Central memory CD8-positive, alpha-beta T cell (primary cell): ENCODE measurements around the gene KMT5B.

Source experiments
- ATAC-seq: fragments of 150-1000 bp; cut with Tn5 transposase; replicated peaks from 2 replicates; pipeline ENCODE4 v1.10.0; 2022; ENCODE audit warnings: mild to moderate bottlenecking, moderate FRiP score, moderate number of reproducible peaks; ENCODE audit not compliant: poor library complexity, severe bottlenecking; ENCODE audit errors: extremely low read depth
- DNase-seq, 2 donors: peaks; one replicate each; pipeline ENCODE4 v3.0.0; 2021; ENCODE audit warnings: low spot score in 2 of 2
- H3K27ac Mint-ChIP-seq: one replicate; pipeline ENCODE4 v1.8.0; 2022; ENCODE audit warnings: low read depth, mild to moderate bottlenecking, moderate library complexity, mixed read lengths
- H3K27me3 Mint-ChIP-seq: one replicate; pipeline ENCODE4 v1.8.0; 2022; ENCODE audit warnings: mixed read lengths
- H3K36me3 Mint-ChIP-seq: one replicate; pipeline ENCODE4 v1.8.0; 2022; ENCODE audit warnings: mild to moderate bottlenecking, moderate library complexity, mixed read lengths; ENCODE audit not compliant: insufficient read depth
- H3K4me1 Mint-ChIP-seq: one replicate; pipeline ENCODE4 v1.8.0; 2022; ENCODE audit warnings: mixed read lengths
- H3K4me3 Mint-ChIP-seq: one replicate; pipeline ENCODE4 v1.8.0; 2022; ENCODE audit warnings: mild to moderate bottlenecking, moderate library complexity, mixed read lengths
- H3K9me3 Mint-ChIP-seq: one replicate; pipeline ENCODE4 v1.8.0; 2022; ENCODE audit warnings: mixed read lengths

The KMT5B gene

GRCh38 chr11:68146010-68146540, 67.0 kb downstream of the KMT5B start:
- ATAC-seq (no peak), DNase-seq (no peak)
- Mint-ChIP-seq H3K4me3 (no peak overlapping the region), H3K4me1 (no peaks in the 10 kb centered on the region), H3K27ac (no peak overlapping the region), H3K9me3 (no peaks in the 10 kb centered on the region), H3K36me3 (peaks cover 2% of the 10 kb centered on the region), H3K27me3 (peaks cover 7% of the 10 kb centered on the region)

GRCh38 chr11:68145120-68145866, 67.8 kb downstream of the KMT5B start:
- H3K4me1 Mint-ChIP-seq = no peaks in the 10 kb centered on the region
- H3K4me3 Mint-ChIP-seq = no peak overlapping the region
- peaks cover 2% of the 10 kb centered on the region for H3K36me3 Mint-ChIP-seq
- DNase-seq (no peak), ATAC-seq (no peak)
- H3K27ac Mint-ChIP-seq = no peak overlapping the region
- H3K27me3 Mint-ChIP-seq = peaks cover 7% of the 10 kb centered on the region
- no peaks in the 10 kb centered on the region for H3K9me3 Mint-ChIP-seq

- Mint-ChIP-seq H3K36me3 (peaks cover 2% of the 10 kb centered on the region), H3K9me3 (no peaks in the 10 kb centered on the region), H3K4me3 (no peak overlapping the region), H3K27me3 (peaks cover 7% of the 10 kb centered on the region), H3K27ac (no peak overlapping the region), H3K4me1 (no peaks in the 10 kb centered on the region)
- no peak for ATAC-seq
- no peak for DNase-seq
Observed at GRCh38 chr11:68143310-68143689, 69.8 kb downstream of the KMT5B start.

GRCh38 chr11:68142441-68143309, 70.4 kb downstream of the KMT5B start:
- ATAC-seq (no peak), DNase-seq (no peak)
- no peaks in the 10 kb centered on the region for H3K36me3 Mint-ChIP-seq
- no peak overlapping the region for H3K4me3 Mint-ChIP-seq
- peaks cover 9% of the 10 kb centered on the region for H3K27me3 Mint-ChIP-seq
- no peaks in the 10 kb centered on the region for H3K9me3 Mint-ChIP-seq
- no peaks in the 10 kb centered on the region for H3K4me1 Mint-ChIP-seq
- H3K27ac Mint-ChIP-seq = peak overlapping the region; percentile 46

- Mint-ChIP-seq H3K27ac (peak overlapping the region; percentile 46), H3K27me3 (peaks cover 9% of the 10 kb centered on the region), H3K36me3 (no peaks in the 10 kb centered on the region), H3K4me1 (no peaks in the 10 kb centered on the region), H3K4me3 (no peak overlapping the region), H3K9me3 (no peaks in the 10 kb centered on the region)
- ATAC-seq = peak; percentile 28
- DNase-seq = no peak
Observed at GRCh38 chr11:68142028-68142412, 71.1 kb downstream of the KMT5B start.

GRCh38 chr11:68141246-68142027, 71.7 kb downstream of the KMT5B start:
- DNase-seq (no peak), ATAC-seq (peak; percentile 14)
- Mint-ChIP-seq H3K27ac (peak overlapping the region; percentile 46), H3K4me1 (no peaks in the 10 kb centered on the region), H3K4me3 (no peak overlapping the region), H3K36me3 (no peaks in the 10 kb centered on the region), H3K9me3 (no peaks in the 10 kb centered on the region), H3K27me3 (peaks cover 9% of the 10 kb centered on the region)

GRCh38 chr11:68140496-68141245, 72.4 kb downstream of the KMT5B start:
- no peak overlapping the region for H3K4me3 Mint-ChIP-seq
- no peaks in the 10 kb centered on the region for H3K36me3 Mint-ChIP-seq
- H3K4me1 Mint-ChIP-seq = no peaks in the 10 kb centered on the region
- no peak overlapping the region for H3K27ac Mint-ChIP-seq
- H3K9me3 Mint-ChIP-seq = no peaks in the 10 kb centered on the region
- DNase-seq = no peak
- H3K27me3 Mint-ChIP-seq = peaks cover 9% of the 10 kb centered on the region
- ATAC-seq = no peak

GRCh38 chr11:68138237-68138636, 74.9 kb downstream of the KMT5B start:
- no peak overlapping the region for H3K4me3 Mint-ChIP-seq
- no peak for ATAC-seq
- no peak for DNase-seq
- H3K36me3 Mint-ChIP-seq = peaks cover 4% of the 10 kb centered on the region
- no peaks in the 10 kb centered on the region for H3K9me3 Mint-ChIP-seq
- no peak overlapping the region for H3K27ac Mint-ChIP-seq
- no peaks in the 10 kb centered on the region for H3K4me1 Mint-ChIP-seq
- H3K27me3 Mint-ChIP-seq = peaks cover 9% of the 10 kb centered on the region

GRCh38 chr11:68137833-68138232, 75.3 kb downstream of the KMT5B start:
- no peak overlapping the region for H3K27ac Mint-ChIP-seq

GRCh38 chr11:68136866-68137265, 76.2 kb downstream of the KMT5B start:
- H3K9me3 Mint-ChIP-seq = peaks cover 10% of the 10 kb centered on the region

More at GRCh38 chr11:68137833-68138232, 75.3 kb downstream of the KMT5B start:
- ATAC-seq = no peak
- Mint-ChIP-seq H3K4me3 (no peak overlapping the region), H3K36me3 (peaks cover 4% of the 10 kb centered on the region), H3K27me3 (peaks cover 9% of the 10 kb centered on the region), H3K9me3 (peaks cover under 1% of the 10 kb centered on the region), H3K4me1 (no peaks in the 10 kb centered on the region)
- no peak for DNase-seq

GRCh38 chr11:68135161-68135560, 77.9 kb downstream of the KMT5B start:
- H3K36me3 Mint-ChIP-seq = peaks cover 5% of the 10 kb centered on the region
- peaks cover 19% of the 10 kb centered on the region for H3K27me3 Mint-ChIP-seq
- H3K4me3 Mint-ChIP-seq = no peak overlapping the region
- no peak for DNase-seq
- ATAC-seq = no peak
- peaks cover 12% of the 10 kb centered on the region for H3K9me3 Mint-ChIP-seq
- no peak overlapping the region for H3K27ac Mint-ChIP-seq
- no peaks in the 10 kb centered on the region for H3K4me1 Mint-ChIP-seq

More at GRCh38 chr11:68136866-68137265, 76.2 kb downstream of the KMT5B start:
- peaks cover 5% of the 10 kb centered on the region for H3K36me3 Mint-ChIP-seq
- H3K4me3 Mint-ChIP-seq = no peak overlapping the region
- ATAC-seq = no peak
- no peak for DNase-seq
- peaks cover 18% of the 10 kb centered on the region for H3K27me3 Mint-ChIP-seq
- H3K27ac Mint-ChIP-seq = no peak overlapping the region
- no peaks in the 10 kb centered on the region for H3K4me1 Mint-ChIP-seq

GRCh38 chr11:68133761-68134160, 79.3 kb downstream of the KMT5B start:
- H3K9me3 Mint-ChIP-seq = peaks cover 12% of the 10 kb centered on the region
- H3K4me1 Mint-ChIP-seq = no peaks in the 10 kb centered on the region
- H3K4me3 Mint-ChIP-seq = no peak overlapping the region
- DNase-seq = no peak
- H3K27ac Mint-ChIP-seq = no peak overlapping the region
- ATAC-seq = no peak
- peaks cover 5% of the 10 kb centered on the region for H3K36me3 Mint-ChIP-seq
- peaks cover 33% of the 10 kb centered on the region for H3K27me3 Mint-ChIP-seq
